ENCODE data around the gene CRCP.
A peak's percentile ranks its signal among the peaks of the same experiment; 100 is the strongest.
"Not testable (repeated sequence)": the region's sequence is repeated elsewhere in the genome, so short reads cannot be mapped to it uniquely, and the experiment has no call there.

The CRCP gene

GRCh38 chr7:66114743-66115649 is at the start of gene CRCP:
Gene CRCP (plus strand): TSS chr7:66114847. CDS start chr7:66114963, 116 bp downstream.
- DNase-seq, result peak; percentile 84

- no peak for DNase-seq
These were observed 44.9 kb upstream of the CRCP start for GRCh38 chr7:66069732-66070131.

- DNase-seq, result no peak
These were observed 44.4 kb upstream of the CRCP start for GRCh38 chr7:66070222-66070621.

GRCh38 chr7:66072208-66072607 is 42.4 kb upstream of the CRCP start:
- DNase-seq, result not testable (repeated sequence)

- DNase-seq, result peak; percentile 87
These were observed 38.8 kb upstream of the CRCP start, which contains the start of gene ASL for GRCh38 chr7:66075590-66076461. Gene ASL (plus strand): TSS chr7:66075819. CDS start chr7:66076082, 263 bp downstream.

DNA sequence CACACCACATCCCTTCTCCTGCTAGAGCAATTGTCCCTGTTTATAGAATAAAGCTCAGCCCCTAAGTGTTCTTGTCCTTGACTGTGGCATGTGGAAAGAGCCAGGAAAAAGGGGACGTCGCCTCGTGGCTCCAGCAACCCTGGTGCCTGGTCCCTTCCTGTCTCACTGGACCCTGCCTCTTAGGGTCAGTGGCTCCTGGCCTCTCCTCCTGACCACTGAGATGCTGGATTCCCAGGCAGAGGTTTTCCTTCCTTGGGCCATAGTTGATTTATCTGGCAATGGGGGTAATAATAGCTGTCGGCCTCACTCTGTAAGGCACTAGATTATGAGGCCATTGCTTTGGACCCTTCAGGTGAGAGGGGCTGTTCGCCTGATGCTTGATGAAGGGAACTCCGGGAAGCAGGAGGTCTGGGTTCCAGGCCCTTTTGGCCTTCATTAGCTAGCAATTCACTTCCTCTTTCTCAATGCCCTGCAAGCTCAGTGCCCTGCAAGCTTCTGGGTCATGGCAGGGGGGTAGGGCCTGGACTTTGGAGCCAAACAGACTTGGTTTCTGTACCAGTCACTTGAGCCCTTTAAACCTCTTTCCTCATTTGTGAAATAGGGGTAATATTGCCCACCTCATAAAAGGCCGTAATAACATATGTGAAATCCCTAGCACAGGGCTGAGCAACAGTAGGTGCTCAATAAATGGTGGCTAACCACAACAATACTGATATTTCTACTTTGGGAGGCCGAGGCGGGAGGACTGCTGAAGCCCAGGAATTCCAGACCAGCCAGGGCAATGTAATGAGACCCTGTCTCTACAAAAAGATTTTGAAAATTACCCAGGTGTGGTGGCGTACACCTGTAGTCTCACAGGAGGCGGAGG is 38.0 kb upstream of the CRCP start:
- DNase-seq, result no peak

GRCh38 chr7:66078067-66078466 is 36.6 kb upstream of the CRCP start:
- no peak for DNase-seq

GRCh38 chr7:66082083-66082482 is 32.6 kb upstream of the CRCP start:
- DNase-seq, result no peak

DNA sequence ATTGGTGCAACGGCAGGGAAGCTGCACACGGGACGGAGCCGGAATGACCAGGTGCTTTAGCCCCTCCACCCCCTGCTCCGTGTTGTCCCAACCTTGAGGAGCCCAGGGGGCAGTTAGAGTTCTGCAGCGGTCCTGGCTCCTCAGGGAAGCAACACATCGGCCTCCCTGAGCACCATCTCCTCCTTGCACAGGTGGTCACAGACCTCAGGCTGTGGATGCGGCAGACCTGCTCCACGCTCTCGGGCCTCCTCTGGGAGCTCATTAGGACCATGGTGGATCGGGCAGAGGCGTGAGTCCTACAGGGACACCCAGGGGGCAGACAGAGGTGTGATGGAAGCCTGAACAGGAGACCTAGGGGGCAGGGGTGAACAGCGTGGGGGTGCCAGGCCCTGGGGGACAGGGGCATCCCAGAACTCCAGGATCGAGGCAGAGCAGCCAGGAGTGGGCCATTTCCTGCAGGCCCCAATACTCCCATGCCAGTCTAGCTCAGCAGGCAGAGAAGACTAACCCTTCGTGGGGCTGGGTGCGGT is 31.7 kb upstream of the CRCP start:
- DNase-seq, result no peak

DNA sequence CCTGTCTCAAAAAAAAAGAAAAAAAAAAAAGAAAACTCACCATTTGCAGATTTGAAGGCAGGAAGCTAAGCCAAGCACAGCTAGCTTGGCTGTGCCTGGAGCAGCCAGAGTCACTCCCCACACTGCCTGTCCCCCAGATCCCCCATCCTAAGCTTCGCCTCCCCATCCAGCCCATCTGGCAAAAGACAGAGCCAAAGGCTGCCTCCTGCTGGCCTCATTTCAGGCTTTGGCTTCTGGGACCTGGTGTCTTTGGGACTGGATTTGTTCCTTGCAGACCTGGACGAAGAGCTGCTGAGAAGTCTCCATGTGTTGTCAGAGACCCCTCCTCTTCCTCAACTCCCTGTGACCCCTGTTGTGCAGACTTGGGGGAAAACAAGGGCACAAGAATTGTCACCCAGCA is 31.0 kb upstream of the CRCP start:
- DNase-seq, result no peak

DNA sequence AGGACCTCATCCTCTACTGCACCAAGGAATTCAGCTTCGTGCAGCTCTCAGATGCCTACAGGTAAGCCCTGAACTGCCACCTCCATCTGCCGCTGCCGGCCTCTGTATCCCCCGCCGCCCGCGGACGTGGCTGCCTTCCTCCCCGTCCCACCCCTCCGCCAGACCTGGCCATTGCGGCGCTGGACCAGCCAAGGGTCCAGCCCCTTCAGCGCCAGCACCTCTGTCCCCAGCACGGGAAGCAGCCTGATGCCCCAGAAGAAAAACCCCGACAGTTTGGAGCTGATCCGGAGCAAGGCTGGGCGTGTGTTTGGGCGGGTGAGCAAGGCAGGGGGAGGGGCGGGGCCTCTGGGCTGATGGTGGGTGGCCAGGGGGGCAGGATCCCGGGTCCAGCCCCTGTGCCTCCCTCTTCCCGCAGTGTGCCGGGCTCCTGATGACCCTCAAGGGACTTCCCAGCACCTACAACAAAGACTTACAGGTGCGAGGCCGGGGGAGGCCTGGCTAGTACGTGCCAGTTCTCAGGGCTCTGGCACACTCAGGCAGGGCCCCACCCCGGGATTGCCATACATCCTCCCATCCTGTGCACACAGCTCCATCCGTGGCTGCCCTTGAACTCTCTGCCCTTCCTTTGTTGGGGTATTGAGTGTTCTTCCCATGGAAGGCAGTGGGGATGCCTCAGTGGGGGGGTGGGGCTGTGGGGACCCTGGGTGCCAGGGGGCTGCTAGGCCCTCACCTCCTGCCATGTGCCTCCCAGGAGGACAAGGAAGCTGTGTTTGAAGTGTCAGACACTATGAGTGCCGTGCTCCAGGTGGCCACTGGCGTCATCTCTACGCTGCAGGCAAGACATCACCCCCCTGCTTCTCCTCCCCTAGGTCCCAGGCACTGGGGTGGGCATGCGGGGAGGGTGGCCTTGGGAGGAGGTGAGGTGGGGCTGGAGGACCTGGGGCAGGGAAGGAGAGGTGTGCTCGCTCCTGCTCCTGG is 25.5 kb upstream of the CRCP start:
- no peak for DNase-seq

- DNase-seq, result no peak
These were observed 22.0 kb upstream of the CRCP start for GRCh38 chr7:66092654-66093053.

GRCh38 chr7:66095010-66095409 is 19.6 kb upstream of the CRCP start:
- no peak for DNase-seq

GRCh38 chr7:66099232-66099550 is 15.5 kb upstream of the CRCP start:
- no peak for DNase-seq

DNA sequence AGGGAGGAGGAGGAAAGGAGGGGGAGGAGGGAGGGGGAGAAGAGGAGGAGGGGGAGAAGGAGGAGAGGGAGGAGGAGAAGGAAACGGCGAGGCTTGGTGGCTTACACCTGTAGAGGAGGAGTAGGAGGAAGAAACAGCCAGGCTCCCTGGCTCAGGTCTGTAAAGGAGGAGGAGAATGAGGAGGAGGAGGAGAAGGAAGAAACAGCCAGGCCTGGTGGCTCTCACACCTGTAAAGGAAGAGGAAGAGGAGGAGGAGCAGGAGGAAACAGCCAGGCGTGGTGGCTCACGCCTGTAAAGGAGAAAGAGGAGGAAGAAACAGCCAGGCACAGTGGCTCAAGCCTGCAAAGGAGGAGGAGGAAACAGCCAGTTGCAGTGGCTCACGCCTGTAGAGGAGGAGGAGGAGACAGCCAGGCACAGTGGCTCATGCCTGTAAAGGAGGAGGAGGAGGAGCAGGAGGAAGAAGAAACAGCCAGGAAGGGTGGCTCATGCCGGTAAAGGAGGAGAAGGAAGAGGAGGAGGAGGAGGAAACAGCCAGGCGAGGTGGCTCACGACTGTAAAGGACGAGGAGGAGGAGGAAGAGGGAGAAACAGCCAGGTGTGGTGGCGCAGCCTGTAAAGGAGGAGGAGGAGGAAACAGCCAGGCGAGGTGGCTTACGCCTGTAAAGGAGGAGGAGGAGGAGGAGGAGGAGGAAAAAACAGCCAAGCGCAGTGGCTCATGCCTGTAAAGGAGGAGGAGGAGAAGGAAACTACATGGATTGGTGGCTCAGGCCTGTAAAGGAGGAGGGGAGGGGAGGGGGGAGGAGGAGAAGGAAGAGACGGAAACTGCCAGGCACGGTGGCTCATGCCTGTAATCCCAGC is 14.9 kb upstream of the CRCP start:
- DNase-seq, result no peak

DNA sequence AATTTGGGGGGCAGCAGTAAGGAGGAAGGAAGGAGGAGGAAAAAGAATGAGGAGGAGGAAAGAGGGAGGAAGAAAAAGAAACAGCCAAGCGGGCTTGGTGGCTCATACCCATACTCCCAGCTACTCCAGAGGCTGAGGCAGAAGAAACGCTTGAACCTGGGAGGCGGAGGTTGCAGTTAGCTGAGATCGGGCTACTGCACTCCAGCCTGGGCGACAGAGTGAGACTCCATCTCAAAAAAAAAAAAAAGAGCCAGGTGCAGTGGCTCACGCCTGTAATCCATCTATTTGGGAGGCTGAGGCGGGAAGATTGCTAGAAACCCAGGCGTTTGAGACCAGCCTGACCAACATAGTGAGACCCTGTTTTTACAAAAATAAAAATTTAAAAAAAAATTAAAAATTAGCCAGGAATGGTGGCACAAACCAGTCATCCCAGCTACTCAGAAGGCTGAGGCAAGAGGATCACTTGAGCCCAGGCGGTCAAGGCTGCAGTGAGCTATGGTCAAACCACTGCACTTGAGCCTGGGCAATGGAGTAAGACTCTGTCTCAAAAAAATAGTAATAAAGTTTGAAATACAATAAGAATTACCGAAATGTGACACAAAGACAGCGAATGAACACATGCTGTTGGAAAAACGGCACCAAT is 14.1 kb upstream of the CRCP start:
- no peak for DNase-seq

GRCh38 chr7:66102168-66102567 is 12.5 kb upstream of the CRCP start:
- not testable (repeated sequence) for DNase-seq

GRCh38 chr7:66103994-66104393 is 10.7 kb upstream of the CRCP start:
- not testable (repeated sequence) for DNase-seq

GRCh38 chr7:66105263-66105748 is 9.3 kb upstream of the CRCP start:
- DNase-seq, result no peak

- not testable (repeated sequence) for DNase-seq
These were observed 6.2 kb upstream of the CRCP start for GRCh38 chr7:66108410-66108809.
